Measurements from ENCODE around the gene TNFRSF19. TPM values are rescaled to one million over a fixed set of nuclear protein-coding genes. Genes with fewer than 3 reads are reported as not detected.

TNFRSF19 gene
- total RNA-seq, 1 donor from 2014 or later: 25.9 TPM

GRCh38 chr13:23552171-23552570, 18.0 kb upstream of the TNFRSF19 start:
- no peak for DNase-seq
- Histone ChIP-seq H3K27me3 (ENCODE audit: low read depth) (no peaks in the 10 kb centered on the region), H3K9me3 (replicated peaks) (no peaks in the 10 kb centered on the region), H3K36me3 (no peaks in the 10 kb centered on the region), H3K27ac (replicated peaks) (peak overlapping the region; percentile 87), H3K4me3 (no peak overlapping the region), H3K4me1 (peaks cover 53% of the 10 kb centered on the region)
- intact Hi-C loops (cut with micrococcal nuclease): no loop called here
- TF ChIP-seq, protein P1, sequence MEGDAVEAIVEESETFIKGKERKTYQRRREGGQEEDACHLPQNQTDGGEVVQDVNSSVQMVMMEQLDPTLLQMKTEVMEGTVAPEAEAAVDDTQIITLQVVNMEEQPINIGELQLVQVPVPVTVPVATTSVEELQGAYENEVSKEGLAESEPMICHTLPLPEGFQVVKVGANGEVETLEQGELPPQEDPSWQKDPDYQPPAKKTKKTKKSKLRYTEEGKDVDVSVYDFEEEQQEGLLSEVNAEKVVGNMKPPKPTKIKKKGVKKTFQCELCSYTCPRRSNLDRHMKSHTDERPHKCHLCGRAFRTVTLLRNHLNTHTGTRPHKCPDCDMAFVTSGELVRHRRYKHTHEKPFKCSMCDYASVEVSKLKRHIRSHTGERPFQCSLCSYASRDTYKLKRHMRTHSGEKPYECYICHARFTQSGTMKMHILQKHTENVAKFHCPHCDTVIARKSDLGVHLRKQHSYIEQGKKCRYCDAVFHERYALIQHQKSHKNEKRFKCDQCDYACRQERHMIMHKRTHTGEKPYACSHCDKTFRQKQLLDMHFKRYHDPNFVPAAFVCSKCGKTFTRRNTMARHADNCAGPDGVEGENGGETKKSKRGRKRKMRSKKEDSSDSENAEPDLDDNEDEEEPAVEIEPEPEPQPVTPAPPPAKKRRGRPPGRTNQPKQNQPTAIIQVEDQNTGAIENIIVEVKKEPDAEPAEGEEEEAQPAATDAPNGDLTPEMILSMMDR (IDR thresholded peaks at IDR 0.05; ENCODE audit: borderline replicate concordance): no peak

- Histone ChIP-seq H3K27ac (replicated peaks) (peak overlapping the region; percentile 87), H3K27me3 (ENCODE audit: low read depth) (no peaks in the 10 kb centered on the region), H3K9me3 (replicated peaks) (no peaks in the 10 kb centered on the region), H3K4me3 (no peak overlapping the region), H3K4me1 (peaks cover 53% of the 10 kb centered on the region), H3K36me3 (no peaks in the 10 kb centered on the region)
- no peak for DNase-seq
- TF ChIP-seq, protein P1 (IDR thresholded peaks at IDR 0.05; ENCODE audit: borderline replicate concordance): no peak
- intact Hi-C loops (cut with micrococcal nuclease): no loop called here
Observed at GRCh38 chr13:23552661-23553060, 17.6 kb upstream of the TNFRSF19 start.

GRCh38 chr13:23554000-23554399, 16.2 kb upstream of the TNFRSF19 start:
- no peak for DNase-seq
- H3K27me3 ChIP-seq (ENCODE audit: low read depth): no peaks in the 10 kb centered on the region
- TF ChIP-seq, protein P1 (IDR thresholded peaks at IDR 0.05; ENCODE audit: borderline replicate concordance): no peak
- no peak overlapping the region for H3K4me3 ChIP-seq
- intact Hi-C loops (cut with micrococcal nuclease): no loop called here
- no peaks in the 10 kb centered on the region for H3K36me3 ChIP-seq
- no peaks in the 10 kb centered on the region for H3K9me3 ChIP-seq (replicated peaks)
- H3K27ac ChIP-seq (replicated peaks): no peak overlapping the region
- peaks cover 54% of the 10 kb centered on the region for H3K4me1 ChIP-seq

- Histone ChIP-seq H3K27me3 (ENCODE audit: low read depth) (no peaks in the 10 kb centered on the region), H3K36me3 (no peaks in the 10 kb centered on the region), H3K9me3 (replicated peaks) (no peaks in the 10 kb centered on the region), H3K27ac (replicated peaks) (no peak overlapping the region), H3K4me1 (peaks cover 52% of the 10 kb centered on the region), H3K4me3 (no peak overlapping the region)
- DNase-seq: no peak
- intact Hi-C loops (cut with micrococcal nuclease): no loop called here
- TF ChIP-seq, protein P1 (IDR thresholded peaks at IDR 0.05; ENCODE audit: borderline replicate concordance): no peak
Observed at GRCh38 chr13:23557043-23557442, 13.2 kb upstream of the TNFRSF19 start.

DNA sequence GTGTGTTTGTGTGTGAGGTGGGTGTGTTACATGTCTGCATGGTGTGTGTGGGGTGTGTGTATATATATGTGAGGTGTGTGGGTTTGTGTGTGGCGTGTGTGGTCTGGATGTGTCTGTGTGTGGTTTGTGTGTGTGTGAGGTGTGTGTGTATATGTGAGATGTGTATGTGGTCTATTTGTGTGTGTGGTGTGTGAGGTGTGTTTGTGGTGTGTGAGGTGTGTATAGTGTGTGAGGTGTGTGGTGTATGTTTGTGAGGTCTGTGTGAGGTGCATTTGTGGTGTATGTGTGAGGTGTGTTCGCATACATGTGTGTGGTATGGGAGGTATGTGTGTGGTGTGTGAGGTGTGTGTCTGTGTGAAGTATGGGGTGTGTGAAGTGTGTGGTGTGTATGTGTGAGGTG, 12.5 kb upstream of the TNFRSF19 start:
- no peaks in the 10 kb centered on the region for H3K36me3 ChIP-seq
- no peaks in the 10 kb centered on the region for H3K9me3 ChIP-seq (replicated peaks)
- no peak overlapping the region for H3K27ac ChIP-seq (replicated peaks)
- TF ChIP-seq, protein P1 (IDR thresholded peaks at IDR 0.05; ENCODE audit: borderline replicate concordance): no peak
- H3K4me3 ChIP-seq: no peak overlapping the region
- no peaks in the 10 kb centered on the region for H3K27me3 ChIP-seq (ENCODE audit: low read depth)
- H3K4me1 ChIP-seq: peaks cover 52% of the 10 kb centered on the region
- intact Hi-C loops (cut with micrococcal nuclease): no loop called here
- no peak for DNase-seq

Measured in left ventricle myocardium inferior (tissue), 1 donor.